22Rv1 (cell line): ENCODE results near the gene PNPLA3.

ENCODE experiments used
- H3K27ac ChIP-seq: fragments of 450-650 bp; 2 replicates; pipeline ENCODE4 v1.5.1; 2017
- CTCF ChIP-seq: fragments of 450-650 bp; IDR thresholded peaks from 2 replicates; pipeline ENCODE4 v1.5.1; 2017; ENCODE audit warnings: mild to moderate bottlenecking
- ZFX ChIP-seq: fragments of 450-650 bp; IDR thresholded peaks from 2 replicates; pipeline ENCODE4 v1.6.1; 2017; ENCODE audit warnings: antibody characterized with exemption, borderline replicate concordance

PNPLA3 gene

GRCh38 chr22:43890901-43891331 is 32.7 kb upstream of the PNPLA3 start:
- H3K27ac ChIP-seq, result no peak overlapping the region
- no peak for TF ChIP-seq ZFX
- TF ChIP-seq CTCF, result no peak

GRCh38 chr22:43891360-43892182 is 32.0 kb upstream of the PNPLA3 start, which contains the start of gene PNPLA5:
PNPLA5 (minus strand) TSS chr22:43892013; CDS start chr22:43891880, 133 bp downstream.
- TF ChIP-seq CTCF, result no peak
- no peak for TF ChIP-seq ZFX
- H3K27ac ChIP-seq, result no peak within 1 kb of the TSS

- H3K27ac ChIP-seq, result no peak overlapping the region
- TF ChIP-seq ZFX (no peak), CTCF (no peak)
These were observed 31.3 kb upstream of the PNPLA3 start for GRCh38 chr22:43892183-43892894.

- TF ChIP-seq CTCF (no peak), ZFX (no peak)
- no peak overlapping the region for H3K27ac ChIP-seq
These were observed 30.3 kb upstream of the PNPLA3 start for GRCh38 chr22:43893266-43893665.

GRCh38 chr22:43894122-43894521 is 29.5 kb upstream of the PNPLA3 start:
- no peak for TF ChIP-seq CTCF
- TF ChIP-seq ZFX, result no peak
- H3K27ac ChIP-seq, result no peak overlapping the region

GRCh38 chr22:43895986-43896645 is 27.5 kb upstream of the PNPLA3 start:
- TF ChIP-seq CTCF, result no peak
- no peak for TF ChIP-seq ZFX
- no peak overlapping the region for H3K27ac ChIP-seq
